GM12801 (cell line): ENCODE measurements around the gene CCDC169.

Experiments
- CTCF ChIP-seq: IDR thresholded peaks from one replicate; pipeline ENCODE4 v1.5.1; 2011; ENCODE audit warnings: control low read depth; ENCODE audit not compliant: insufficient read length; ENCODE audit errors: extremely low read depth

Gene CCDC169

GRCh38 chr13:36325912-36326311 lies 28.3 kb upstream of the CCDC169 start:
- no peak for TF ChIP-seq CTCF

- no peak for TF ChIP-seq CTCF
These were observed 26.4 kb upstream of the CCDC169 start for GRCh38 chr13:36323951-36324566.

- TF ChIP-seq CTCF: no peak
These were observed 25.8 kb upstream of the CCDC169 start for GRCh38 chr13:36323408-36323807.

- TF ChIP-seq CTCF: no peak
These were observed 15.7 kb upstream of the CCDC169 start for GRCh38 chr13:36313047-36313969.

- no peak for TF ChIP-seq CTCF
These were observed 12.9 kb upstream of the CCDC169 start for GRCh38 chr13:36310417-36311108.

GRCh38 chr13:36302289-36302688 lies 4.7 kb upstream of the CCDC169 start:
- TF ChIP-seq CTCF: no peak

GRCh38 chr13:36298535-36299068 lies 988 bp upstream of the CCDC169 start:
- no peak for TF ChIP-seq CTCF
